GM21723 (cell line): ENCODE data around the gene NDC1.
"Not testable (repeated sequence)": the region's sequence is repeated elsewhere in the genome, so short reads cannot be mapped to it uniquely, and the experiment has no call there.

Experiments
- ATAC-seq: cut with Tn5 transposase; IDR thresholded peaks from one replicate; pipeline ENCODE4 v1.9.1; 2021; ENCODE audit warnings: mild to moderate bottlenecking, moderate library complexity; ENCODE audit not compliant: unreplicated experiment

The NDC1 gene

DNA sequence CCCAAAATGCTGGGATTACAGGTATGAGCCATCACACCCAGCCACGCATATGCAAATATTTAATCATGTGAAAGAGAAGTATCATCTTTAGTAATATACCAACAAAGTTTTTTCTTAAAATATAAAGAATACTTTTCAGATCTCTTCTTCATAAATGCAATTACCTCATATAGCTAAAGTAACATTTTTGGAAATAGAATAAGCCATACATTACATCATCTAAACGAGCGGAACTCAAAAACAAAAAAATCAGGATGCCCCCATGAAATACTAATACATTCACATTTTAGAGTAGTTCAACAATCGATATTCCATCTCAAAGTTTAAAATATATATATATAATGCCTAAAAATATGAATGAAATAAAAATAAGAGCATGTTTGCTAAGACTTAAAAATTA is 4.7 kb downstream of the NDC1 start:
- ATAC-seq: no peak

DNA sequence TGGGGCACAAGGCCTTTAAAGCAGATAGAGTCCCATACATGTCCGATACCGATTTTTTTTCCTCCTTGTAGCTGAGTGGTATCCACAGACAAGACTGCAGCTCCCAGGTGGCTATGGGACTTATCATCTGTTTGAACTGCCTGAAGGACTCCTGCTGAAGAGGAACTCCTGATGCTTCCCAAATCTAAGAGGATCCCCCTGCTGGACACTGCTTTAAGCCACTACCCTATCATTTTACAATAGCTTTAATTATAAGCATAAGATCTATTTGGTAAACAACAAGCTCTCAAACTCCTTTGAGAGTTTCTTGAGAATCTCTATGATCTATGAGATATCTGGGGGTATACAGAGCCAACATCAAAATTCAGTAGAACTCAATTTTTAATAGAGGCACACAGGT is 11.7 kb downstream of the NDC1 start:
- no peak for ATAC-seq

DNA sequence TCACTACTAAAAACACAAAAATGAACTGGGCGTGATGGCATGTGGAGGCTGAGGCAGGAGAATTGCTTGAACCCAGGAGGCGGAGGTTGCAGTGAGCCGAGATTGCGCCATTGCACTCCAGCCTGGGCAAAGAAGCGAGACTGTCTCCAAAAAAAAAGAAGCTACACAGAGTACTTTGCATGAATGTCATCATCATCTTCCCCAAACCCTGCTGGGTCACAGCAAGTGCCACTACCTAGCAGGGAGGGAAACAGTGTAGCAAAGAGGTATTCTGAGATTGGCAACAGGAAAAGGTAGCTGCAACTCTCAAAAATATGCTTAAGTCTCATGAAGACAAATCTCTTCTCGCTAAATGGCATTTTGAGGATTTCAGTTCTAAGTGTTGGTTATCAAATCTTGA is 12.8 kb downstream of the NDC1 start:
- ATAC-seq: no peak

DNA sequence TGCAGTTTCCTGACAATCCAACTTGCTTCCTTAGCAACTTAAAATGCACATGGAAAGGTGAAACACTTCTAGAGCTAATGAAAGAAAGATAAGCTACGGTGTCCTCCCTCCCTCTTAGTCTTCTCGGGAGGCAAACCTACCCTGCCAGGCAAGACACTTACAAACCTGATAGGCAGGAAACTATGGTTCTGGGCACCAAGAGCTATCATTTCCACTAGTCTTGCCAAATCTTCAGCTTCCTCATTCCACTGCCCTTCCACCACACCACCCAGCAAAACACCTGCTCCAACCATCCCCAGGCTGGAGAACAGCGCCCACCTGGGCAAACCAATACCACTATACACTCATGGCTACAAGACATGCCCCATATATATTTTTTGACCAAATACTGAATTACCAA is 15.2 kb downstream of the NDC1 start:
- ATAC-seq: no peak

DNA sequence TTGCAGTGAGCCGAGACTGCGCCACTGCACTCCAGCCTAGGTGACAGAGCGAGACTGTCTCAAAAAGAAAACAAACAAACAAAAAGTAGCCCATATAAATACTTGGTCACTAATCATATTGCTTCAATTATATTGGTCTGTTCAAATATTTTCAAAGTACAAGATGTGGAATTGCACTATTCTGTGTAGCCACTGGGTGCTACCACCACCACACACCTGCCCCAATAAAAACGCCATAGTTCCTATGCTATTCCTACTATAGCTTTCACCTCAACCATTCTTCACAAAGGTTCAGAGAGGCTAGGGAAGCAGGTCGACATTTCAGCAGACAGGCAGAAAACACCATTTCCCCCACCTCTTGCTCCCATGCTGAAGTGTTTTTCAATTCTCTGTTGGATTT is 16.7 kb downstream of the NDC1 start:
- ATAC-seq: no peak

DNA sequence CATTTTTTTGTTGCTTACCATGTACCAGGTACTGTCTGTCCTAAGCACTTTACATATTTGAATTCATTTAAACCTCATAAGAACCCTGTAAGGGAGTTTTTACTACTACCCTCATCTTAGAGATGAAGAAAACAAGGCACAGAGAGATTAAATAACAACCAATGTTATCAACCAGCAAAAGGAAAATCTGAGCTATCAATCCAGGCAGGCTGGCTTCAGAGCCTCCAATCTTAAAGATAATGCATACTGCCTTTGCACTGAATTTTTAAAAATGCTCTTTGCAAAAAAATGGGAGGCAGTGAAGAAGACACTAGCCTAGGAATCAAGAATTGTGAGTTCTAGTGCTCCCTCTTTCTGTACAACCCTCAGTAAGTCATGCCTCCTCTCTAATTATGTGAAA is 18.7 kb downstream of the NDC1 start:
- ATAC-seq: no peak

DNA sequence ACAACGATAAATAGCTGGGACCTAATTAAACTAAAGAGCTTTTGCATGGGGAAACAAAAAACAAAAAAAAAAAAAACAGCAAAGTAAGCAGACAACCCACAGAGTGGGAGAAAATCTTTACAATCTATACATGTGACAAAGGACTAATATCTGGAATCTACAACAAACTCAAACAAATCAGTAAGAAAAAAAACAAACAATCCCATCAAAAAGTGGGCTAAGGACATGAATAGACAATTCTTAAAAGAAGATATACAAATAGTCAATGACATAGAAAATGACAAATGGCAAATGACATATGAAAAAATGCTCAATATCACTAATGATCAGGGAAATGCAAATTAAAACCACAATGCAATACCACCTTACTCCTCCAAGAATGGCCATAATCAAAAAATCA is 21.5 kb downstream of the NDC1 start:
- not testable (repeated sequence) for ATAC-seq

DNA sequence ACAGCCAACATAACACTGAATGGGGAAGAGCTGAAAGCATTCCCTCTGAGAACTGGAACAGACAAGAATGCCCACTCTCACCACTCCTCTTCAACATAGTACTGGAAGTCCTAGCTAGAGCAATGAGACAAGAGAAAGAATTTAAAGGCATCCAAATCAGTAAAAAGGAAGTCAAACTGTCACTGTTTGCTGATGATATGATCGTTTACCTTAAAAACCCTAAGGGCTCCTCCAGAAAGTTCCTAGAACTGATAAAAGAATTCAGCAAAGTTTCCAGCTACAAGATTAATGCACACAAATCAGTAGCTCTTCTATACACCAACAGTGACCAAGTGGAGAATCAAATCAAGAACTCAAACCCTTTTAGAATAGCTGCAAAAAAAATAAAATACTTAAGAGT is 22.6 kb downstream of the NDC1 start:
- not testable (repeated sequence) for ATAC-seq

DNA sequence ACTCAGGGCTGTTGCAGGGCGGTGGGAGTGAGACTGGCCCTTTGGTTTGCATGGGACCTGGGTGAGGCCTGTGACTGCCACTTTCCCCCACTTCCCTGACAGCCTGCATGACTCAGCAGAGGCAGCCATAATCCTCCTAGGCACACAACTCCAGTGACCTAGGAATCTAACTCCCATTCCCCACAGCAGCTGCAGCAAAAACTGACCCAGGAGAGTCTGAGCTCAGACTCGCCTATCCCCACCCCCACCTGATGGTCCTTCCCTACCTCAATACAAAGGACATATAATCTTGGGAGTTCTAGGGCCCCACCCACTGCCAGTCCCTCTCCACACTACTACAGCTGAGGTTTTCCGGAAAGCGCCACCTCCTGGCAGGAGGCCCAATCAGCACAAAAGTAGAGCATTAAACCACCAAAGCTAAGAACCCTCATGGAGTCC is 26.7 kb downstream of the NDC1 start:
- no peak for ATAC-seq

DNA sequence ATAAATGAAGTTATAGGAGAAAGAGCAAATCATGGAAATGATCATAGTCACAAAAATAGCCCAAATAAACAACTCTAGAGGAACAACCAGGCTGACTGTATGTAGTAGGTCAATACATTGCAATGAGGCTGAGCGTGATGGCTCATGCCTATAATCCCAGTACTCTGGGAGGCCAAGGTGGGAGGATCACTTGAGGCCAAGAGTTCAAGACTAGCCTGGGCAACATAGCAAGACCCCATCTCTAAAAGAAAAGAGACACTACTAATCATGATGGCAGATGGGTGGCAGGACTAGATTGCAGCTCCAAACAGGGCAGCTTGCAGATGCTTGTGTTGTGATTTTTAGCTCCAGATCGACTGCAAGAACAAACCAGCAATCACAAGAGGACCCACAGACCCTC is 27.6 kb downstream of the NDC1 start:
- no peak for ATAC-seq

DNA sequence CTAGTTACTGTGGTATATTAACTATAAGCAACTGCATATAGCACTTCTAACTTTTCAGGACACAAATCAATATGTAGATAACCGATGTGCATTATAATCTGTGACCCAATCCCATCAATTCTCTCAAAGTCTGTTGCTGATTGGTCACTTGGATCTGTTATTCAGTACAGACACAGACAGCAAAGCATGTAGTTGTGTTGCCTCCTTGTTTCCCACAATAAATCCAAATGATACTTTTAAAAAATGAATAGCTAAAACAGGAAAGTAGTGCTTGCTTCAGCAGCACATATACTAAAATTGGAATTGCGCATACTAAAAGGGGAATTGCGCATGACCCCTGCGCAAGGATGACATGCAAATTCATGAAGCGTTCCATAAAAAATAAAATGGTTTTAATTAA is 28.1 kb downstream of the NDC1 start:
- no peak for ATAC-seq

DNA sequence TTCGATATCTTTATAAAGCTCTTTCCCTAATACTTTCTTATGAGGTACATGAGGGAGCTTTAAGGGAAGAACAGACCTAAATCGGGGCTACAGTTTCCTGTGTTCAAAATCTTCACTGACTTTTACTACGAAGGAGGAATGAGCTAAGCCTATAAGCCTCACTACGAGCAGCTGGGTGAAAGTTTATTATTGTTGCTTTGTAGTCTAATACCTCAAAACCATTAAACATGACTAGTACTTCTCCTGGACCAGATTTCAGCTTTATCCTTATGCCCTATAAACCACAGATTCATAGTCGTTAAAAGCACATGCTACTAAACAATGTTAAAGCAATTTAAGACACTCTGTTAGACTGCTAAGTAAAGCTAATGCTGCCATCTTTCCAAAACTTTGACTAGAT is 30.2 kb downstream of the NDC1 start:
- no peak for ATAC-seq

DNA sequence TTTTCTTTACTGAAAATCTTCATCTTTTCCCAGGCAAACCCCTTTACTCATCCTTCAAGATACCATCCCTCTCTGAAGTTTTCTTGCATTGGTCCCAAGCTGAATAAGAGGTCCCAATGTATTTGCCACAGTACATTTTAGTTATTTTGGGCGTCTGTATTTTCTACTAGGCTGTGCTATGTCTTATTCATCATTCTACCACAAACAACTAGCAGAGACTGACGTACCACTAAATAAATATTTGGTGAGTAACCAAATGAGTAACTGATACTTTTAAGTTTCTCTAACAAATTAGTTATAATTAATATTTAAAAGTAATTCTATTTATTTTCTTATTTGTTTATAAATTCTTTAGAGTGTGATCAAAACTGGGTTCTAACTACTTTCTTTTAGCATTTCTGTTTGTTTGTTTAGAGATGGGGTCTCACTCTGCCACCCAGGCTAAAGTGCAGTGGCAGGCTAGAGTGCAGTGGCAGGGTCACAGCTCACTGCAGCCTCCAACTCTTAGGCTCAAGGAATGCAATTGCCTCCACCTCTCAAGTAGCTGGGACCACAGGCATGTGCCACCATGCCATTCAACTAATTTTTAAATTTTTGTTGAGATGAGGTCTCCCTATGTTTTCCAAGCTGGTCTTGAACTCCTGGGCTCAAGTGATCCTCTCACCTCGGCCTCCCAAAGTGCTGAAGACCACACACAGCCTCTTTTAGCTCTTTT is 33.1 kb downstream of the NDC1 start:
- ATAC-seq: no peak

DNA sequence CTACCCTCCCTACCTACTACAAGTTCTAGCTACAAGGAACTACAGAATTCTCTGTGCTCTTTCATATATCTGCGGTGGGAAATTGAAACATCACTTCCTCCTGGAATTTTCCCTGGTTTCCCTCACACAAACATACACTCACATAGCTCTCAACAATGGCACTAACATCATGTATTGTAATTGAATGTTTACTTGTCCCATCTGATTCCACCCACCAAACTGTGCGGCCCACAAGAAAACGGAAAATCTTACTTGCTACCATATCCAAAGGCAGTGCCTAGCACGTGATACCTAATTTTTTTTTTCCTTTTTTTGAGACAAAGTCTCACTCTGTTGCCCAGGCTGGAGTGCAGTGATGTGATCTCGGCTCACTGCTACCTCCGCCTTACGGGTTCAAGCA is 33.9 kb downstream of the NDC1 start:
- no peak for ATAC-seq

DNA sequence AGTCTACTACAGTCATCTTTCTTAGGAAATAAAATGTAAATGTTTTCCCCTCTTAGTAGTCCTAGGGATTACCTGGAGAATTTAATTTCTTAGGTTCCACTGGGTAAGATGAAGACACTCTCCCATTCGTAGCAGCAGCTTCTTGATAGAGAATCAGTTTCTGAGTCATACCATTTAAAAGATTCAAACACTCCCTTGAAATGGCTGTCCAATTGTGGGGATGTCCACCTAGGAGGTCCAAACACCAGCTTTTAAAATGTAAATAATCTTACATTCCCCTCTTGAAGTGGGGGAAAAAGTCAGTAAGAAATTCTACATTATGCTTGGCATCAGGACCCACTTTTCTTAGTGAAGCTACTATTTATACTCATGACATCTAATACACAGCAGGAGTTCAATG is 37.5 kb downstream of the NDC1 start:
- ATAC-seq: no peak

DNA sequence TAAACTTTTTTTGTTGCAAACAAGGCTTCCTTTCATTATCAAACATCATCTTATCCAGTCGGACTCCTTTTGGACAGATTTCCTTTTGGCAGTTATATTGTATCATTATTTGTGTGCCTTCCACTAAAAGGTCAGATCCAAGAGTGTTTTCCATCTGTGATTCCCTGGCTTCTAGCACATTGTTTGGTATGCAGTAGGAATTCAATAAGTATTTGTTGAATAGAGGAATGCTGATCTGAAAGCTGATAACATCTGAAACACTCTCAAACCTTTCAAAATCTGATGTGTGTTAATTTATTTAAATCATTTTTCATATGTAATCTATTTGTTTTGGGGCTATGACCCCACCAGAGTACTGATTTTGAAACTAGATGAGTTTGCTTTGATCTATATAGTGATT is 39.0 kb downstream of the NDC1 start:
- no peak for ATAC-seq

DNA sequence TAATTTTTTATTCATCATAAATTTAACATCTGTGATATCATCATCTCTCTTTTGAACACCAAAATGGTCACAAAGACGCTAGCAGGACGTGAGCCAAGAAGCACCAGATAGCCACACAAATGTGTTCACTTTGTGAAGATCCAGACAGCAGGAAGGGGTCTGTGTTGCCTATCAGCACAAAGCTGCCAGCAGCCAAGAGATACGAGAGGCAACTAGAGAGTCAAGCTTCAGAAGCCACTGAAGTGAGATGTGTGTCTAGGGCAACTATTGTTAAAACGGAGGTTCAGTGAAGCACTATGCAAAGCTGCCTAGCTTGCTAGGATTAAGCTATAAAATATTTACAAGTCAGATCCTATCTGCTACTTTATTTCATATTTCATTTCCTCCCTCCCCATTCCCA is 45.3 kb downstream of the NDC1 start:
- no peak for ATAC-seq

DNA sequence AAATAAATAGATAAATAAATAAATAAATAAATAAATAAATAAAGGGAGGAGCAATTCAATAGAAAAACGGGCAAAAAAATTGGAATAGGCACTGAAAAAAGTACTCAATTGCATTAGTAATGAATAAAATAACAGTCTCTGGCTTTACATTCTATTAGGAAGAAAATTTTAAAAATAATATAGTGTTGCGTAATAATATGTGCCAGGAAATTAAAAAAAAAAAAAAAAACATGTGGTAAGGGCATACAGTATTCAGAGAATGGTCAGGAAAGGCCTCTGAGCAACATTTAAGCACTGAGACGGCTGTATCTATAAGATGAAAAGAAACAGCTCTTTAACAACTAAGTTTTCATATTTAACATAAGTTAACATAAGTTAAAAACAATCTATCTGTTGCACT is 50.4 kb downstream of the NDC1 start:
- ATAC-seq: no peak

DNA sequence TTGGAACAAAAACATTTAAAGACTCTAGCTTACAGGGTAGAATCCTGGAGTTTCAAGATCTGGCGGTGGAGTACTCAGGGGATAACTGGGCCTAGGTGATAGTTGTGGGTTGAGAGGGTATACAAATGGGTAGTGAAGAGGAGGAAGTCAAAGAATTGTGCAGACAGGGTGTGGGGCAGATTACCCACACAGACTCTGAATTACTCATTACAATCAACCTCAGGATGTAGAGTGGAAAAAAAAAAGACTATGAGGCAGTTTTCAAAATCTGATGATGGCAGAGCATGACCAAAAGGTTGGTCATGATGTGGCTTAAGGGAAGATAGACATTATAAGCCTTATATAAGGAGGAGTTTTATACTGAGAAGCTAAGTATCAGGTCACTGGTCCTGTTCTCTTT is 55.0 kb downstream of the NDC1 start:
- no peak for ATAC-seq

DNA sequence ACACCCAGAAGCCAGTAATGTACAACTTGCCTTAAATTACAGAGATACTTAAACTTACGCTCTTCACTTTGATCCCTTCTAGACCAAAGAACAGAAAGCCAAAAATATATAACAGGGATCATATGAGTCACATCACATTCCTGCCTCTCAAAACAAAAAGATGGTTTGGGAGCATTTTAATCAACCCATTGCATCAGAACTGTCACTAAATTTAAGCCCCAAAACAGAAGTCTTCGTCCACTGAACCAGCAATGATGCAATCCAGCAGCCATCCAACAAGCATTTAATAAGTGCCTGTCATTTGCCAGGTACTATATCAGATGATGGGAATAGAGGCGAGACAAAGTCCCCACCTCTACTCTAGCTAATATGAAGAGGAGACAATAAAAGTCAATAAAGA is 56.4 kb downstream of the NDC1 start:
- ATAC-seq: no peak

DNA sequence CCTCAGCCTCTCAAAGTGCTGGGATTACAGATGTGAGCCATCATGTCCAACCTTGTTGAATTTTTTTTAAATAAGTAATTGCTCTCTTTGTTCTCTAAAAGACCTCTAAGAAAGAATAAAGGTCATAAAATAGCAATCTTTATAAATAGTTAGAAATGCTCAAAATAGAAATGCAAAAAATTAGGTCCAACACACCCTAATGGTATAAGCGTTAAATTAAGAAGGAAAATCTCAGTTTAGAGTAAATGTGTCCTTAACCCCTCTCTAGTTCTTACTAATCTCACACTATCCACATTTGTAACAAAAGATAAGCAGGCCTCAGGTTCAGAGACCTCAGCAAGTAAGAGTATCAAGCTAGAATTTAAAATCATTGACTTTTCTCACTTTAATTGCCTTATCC is 60.8 kb downstream of the NDC1 start:
- no peak for ATAC-seq

DNA sequence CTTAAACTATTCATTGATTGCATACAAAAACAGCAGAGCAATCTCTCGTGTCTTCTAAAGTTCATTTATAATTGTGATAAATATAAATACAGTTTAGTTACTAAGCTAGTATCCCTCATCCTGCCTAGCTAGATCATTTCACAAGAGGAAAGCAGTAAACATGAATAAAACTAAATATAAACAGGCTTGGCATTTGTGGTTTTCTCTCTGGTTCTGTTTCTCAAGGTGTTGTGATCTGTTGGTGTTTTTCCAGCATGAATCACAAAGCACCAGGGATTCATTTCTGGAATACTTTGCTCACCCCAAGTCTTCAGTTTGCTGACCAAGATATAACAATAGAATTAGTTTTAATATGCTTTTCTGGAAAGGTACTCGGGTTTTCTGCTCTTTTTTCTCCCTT is 66.4 kb downstream of the NDC1 start:
- ATAC-seq: no peak

DNA sequence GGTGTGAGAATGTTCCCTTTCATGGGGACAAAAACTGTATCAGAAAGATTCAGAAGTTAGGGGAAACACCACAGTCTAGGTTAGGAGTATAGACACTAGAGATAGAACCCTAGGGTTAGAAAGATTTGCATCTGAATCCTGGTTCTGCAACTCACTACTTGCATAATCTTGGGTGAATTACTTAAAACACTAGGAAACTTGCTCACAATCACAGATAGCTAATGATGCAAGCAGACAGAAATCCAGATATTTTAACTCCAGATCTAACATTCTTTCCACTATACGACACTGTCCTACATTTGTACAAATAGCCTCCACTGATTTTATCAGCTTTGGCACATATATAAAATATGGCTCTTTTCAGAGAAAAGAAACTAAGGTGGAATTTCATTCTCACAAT is 68.3 kb downstream of the NDC1 start:
- ATAC-seq: no peak
